GM18499 (cell line): ENCODE data around the gene RNASE12.
A peak's percentile ranks its signal among the peaks of the same experiment; 100 is the strongest.
"Not testable (repeated sequence)": the region's sequence is repeated elsewhere in the genome, so short reads cannot be mapped to it uniquely, and the experiment has no call there.

Source experiments
- ATAC-seq: cut with Tn5 transposase; IDR thresholded peaks from one replicate; pipeline ENCODE4 v1.9.1; 2021; ENCODE audit warnings: moderate number of reproducible peaks; ENCODE audit not compliant: insufficient read depth, unreplicated experiment

RNASE12 gene, protein sequence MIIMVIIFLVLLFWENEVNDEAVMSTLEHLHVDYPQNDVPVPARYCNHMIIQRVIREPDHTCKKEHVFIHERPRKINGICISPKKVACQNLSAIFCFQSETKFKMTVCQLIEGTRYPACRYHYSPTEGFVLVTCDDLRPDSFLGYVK

DNA sequence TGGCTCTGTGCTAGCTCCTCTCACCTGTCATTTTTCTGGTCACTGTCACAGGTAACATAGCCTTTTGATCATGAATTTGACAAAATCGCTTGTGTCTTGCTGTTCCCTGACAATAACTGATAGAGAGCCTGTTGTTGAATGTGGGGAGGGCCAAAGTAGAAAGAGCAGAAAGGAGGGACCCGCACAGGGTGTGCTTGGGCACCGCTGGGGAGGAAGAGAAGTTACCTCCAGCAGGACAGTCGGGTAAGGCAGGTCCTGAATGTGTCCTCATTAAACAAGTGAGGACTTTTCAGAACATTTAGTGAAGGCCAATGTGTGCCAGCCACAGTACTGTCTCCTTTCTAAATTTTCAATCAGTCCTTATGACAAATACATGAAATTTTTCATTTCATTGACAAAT, at the start of gene RNASE12:
TSS of gene RNASE12 (minus strand) at position 142 of the 400 bp plus-strand sequence. CDS start 653 bp downstream, outside the sequence.
- ATAC-seq, result no peak

DNA sequence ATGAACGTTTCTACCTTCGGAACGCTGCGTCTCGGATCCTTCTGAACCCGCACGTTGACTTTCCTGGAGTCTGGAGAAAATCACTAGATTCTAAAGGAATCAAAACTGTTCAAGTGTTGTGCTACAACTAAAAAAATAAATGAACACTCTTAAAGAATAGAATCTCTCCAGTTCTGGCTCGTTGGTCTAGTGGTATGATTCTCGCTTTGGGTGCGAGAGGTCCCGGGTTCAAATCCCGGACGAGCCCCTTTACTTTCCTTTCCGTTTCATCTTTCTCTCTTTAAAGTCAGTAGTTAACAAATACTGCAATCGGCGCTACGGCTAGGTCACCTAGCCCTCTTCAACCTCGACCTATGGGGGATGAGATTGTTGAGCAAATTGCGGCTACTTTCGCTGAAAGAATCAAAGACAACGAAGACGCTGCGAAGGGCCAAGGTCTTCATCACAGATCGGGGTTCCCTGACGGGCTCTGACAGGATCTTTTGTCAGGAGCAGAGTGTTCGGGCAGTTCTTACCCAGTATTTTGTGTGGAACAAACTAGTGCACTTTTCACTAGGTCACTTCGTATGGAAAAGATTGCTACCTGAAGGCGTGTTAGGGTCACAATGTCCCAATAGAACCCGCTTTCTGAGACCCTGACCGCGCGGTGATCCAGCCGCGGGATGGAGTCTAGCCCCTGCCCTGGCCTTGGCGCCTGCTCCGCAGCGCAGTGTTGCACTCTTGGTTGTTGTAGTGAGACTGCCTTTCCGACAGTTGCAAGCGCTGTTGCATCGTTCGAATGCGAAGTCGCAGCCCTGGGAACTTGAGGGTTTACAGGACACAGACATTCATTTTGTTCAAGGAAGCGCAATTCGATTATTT, 41.9 kb upstream of the RNASE12 start:
- ATAC-seq, result peak; percentile 48

DNA sequence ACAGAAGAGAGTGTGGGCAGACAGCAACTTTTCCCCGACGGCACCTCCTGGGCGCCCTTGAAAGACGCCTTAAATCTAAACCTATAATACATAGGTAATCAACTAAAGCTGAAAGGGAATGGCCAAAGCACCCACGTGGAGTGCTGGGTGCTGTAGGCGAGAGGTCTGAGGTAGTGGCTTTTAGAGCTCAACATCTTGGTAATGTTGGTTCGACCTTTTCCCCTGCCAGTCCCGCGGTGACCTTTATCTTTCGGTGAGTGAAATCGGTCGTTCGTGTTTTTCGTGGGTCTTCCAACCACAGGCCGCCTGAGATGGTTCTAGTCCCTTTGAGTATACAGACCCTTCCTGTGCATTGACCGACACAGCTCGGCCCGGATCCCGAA, 41.3 kb upstream of the RNASE12 start:
- no peak for ATAC-seq

DNA sequence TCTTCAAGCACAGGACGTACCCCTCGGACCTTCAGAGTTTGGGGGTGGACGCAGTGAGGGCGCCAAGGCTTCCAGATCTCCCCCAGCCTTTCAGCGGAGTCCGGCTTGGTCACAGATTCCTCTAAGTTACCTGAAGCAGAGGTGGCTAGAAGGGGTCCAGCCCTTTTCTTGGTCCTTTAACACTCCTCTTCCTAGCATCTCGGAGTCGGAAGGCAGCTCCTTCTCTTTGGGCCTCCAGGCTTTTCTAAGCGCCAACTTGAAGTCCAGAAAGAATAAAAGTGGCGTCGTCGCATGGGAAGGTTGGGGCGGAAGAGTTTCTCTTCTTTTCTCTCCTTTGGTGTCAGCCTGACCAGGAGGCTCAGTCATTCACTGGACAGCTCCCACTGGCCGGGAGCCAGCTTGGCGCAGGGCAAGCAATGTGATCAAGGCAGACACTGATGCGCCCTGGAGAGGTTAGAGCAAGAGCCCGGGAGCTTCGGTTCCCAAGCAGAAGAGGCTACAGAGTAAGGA, 40.8 kb upstream of the RNASE12 start:
- ATAC-seq, result no peak

DNA sequence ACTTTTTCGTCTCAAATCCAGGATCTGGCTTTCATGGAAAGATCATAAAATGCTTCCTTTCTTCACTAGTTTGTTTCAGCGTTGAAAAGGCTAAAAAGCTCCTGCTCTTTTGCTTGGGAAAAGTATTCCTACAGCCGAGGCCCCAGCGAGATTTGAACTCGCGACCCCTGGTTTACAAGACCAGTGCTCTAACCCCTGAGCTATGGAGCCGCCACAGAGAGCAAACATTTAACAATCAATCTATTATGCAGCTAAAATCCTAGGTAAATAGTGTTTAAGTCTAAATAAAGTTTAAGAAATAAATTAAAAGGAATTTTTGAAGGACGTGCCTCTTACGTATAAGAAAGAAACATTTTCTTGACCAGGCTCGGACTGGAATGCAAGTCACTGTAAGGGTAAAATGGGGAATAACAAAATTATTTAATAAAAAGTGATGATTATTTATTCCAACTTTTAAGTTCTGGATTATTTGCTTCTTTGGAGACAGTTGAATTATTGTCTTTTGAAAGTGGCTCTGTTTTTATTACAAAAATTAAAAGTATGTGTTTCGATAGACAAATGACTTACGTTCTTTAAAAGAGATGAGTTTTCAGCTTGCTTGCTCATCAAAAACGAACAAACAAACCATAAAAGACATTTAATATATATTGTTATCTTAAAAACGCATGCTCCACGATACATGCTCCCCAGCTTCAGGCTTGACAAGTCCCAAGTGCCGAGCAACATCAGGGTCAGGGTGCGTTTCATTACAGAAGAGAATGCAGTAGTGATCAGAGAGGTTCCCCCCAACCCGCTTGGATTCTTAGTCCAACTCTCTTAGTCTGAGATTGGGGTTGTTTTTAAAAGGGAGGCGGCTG, 40.1 kb upstream of the RNASE12 start:
- ATAC-seq, result no peak

DNA sequence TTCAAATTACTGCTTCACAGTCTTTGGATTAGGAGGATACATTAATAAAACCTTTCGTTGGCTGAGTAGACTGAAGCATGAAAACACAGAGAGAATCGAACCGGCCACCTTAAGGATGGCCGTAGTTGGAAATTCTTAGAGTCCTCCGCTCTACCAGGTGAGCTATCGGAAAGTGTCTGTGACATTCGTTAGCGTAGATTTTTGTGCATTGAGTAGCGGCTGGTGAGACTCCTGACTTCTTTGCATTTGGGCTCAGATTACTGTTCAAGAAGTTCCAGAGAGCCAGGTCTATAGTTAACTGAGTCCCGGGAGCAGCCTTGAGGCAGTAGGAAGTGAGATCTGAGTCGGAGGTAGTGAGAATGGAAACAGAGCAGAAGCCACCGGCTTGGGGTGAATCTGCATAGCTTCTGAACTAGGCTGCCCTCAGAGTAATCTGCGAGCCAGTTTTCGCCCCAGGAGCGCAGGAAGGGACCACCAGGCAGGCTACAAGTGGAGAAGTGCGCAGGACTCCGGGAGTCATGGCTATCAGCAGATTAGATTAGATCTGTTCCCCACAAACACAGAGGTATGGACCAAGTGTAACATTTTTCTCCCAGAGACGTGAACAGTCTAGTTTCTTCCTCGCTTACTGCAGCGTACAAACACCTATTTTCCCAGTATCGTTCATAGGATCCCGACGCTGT, 39.3 kb upstream of the RNASE12 start:
- ATAC-seq, result no peak

DNA sequence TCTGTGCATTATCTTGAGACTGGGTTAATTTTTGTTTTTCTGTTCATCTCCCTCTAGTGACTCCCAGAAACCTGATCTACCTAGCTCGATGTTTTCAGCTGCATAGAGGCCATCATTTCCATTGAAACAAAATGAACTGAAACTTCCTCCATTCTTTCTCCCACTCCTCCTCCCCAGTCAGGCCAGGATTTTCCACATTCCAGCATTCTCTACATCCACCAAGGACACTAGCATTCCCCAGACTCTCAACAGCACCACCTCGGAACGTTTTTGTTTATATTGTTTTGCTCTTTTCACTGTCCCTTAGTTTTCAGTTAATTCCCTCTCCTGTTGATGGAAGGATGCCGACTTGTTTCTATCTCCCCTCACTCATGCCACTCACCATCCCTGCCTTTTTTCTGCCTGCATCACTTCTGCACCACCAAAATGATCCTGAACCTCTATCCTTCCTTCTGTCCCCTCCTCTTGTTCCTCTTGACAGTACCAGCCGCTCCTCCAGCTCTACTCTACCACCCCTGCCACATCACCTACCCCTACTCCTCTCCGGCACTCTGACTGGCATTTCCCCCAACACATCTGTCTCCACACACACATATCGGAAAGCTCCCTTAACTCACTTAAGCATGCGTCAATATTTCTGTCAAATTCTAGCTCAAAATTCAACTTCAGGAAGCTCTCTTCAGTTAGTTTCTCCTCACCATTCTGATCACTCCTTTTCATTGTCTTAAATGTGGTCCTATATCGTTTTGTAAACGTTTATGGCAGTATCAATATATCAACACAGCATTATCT, 37.1 kb upstream of the RNASE12 start:
- no peak for ATAC-seq

DNA sequence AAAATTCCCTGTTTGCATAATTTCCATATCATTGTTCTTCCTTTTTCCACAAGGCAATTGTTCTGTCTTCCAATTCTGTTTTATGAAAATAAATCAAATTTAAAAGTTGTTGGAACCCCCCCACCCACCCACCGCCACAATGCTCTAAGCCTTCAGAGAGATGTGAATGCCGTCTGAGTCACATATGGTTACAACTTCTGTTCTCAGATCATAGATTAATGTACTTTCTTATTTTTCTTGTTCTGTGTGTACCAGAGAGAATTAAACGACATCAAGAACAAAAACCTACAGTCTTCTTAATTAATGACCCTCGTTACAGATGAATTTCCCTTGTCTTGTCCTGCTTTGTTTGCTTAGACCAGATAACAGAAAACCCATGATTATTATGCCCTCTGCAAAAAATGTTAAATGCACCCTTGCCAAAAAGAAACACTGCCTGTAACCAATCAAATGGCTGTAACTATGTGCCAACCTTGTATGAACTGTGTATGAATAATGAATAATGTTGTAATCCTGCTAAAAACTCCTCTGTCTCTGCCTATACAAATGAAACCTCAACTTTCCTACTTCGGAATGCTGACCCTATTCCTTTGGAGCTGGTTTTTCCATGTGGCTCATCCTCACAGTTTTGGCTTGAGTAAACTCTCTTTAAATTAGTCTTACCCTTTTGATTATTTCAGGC, 36.3 kb upstream of the RNASE12 start:
- no peak for ATAC-seq

DNA sequence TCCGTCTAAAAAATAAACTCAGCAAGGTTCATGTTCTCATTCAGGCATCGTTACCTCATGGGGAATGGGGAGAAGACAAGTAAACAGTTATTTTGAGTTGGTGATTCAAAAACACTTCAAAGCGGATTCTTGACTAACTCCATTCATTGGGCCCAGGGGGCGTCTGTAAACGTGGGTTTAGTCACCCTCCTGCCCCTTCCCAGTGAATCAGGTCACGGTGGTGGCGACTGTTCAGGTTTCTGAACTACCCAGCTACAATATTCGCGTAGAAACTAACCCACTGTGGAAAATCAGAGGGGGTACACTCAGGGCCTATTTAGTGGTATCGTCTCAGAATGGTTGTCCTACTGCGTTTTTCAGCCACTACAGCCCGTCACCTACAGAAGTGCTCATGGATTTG, 35.1 kb upstream of the RNASE12 start:
- ATAC-seq, result no peak

DNA sequence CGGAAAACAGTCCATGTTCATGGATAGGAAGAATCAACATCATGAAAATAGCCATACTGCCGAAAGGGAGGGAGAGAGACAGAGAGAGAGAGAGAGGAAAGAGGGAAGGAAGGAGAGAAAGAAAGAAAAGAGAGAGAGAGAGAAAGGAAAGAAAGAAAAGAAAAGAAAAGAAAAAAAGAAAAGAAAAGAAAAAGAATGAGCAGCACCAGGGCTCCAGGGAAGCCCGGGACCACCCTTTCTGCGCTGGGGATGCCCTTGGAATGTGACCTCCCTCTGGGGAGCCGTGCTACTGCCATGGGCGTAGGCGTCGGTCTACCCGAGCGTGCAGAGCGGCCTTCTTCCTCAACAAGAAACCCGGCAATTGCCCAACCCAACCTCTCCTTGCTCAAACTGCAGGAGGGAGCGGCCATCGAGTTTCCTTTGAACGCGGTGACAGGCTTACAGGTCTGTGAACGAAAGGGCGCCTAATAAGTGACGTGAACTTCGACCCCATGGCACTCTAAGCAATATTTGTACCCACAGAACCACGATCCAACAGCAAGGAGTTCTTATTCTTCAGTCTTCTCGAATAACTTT, 33.4 kb upstream of the RNASE12 start:
- ATAC-seq, result no peak

DNA sequence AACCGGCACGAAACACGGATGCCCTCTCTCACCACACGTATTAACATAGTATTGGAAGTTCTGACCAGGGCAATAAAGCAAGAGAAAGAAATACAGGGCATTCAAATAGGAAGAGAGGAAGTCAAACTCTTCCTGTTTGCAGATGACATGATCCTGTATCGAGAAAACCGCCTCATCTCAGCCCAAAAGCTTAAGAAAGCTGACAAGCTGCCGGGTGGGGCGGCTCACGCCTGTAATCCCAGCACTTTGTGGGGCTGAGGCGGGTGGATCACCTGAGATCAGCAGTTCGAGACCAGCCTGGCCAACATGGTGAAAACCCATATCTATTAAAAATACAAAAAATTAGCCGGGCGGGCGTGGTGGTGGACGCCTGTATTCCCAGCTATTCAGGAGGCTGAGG, 32.6 kb upstream of the RNASE12 start:
- no peak for ATAC-seq

DNA sequence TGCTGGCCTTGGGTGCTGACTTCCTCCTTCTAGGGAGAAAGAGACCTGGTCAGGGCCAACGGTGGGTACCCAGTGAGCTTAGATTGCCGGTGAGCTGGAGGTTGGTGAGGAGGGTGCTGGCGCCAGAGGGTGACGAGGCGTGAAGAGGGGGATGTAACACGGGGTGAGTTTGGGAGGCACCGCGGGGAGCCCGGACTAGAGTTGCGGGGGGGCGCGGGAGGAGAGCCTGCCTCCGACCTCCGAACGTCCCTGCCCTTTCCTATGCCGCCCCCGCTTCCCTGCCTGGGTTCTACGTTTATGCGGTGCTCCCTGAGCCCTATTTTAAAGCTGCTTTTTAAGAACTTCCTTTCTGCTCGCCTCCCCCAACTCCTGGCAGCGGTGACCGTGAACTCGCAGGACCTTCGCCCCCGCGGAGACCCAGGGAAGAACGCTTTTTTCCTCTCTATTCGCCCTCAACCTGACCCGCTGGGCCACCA, 31.7 kb upstream of the RNASE12 start:
- no peak for ATAC-seq

DNA sequence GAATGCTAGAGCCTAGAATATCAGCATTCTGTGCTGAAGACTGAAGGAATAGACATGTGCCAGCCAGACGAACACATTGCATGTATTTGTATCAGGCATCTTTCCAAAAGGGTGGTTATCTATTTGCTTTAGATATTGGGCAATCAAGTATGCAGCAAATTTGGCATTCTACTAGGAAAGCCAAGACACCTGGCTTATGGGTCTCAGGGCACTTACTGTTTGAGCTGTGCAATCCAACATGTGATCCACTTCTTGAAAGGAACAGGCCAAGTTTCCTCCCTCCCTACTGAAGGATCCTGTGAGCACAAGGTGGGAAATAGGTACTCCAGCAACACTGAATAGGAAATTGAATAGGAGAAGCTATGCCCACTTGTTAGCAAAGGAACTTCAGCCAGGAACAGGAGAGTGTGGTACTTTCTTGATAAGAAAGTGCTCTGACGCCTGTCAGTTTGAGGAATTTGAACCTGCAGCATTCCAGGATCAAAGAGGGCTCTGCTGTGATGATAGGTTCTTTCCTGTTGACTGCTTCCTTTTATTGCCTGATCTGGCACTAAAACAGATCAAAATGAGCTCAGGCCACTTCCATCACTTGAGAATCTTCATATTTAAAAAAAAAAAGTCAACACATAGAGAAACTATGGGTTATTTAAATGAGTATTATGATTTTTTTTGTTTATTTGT, 29.8 kb upstream of the RNASE12 start:
- ATAC-seq, result no peak

DNA sequence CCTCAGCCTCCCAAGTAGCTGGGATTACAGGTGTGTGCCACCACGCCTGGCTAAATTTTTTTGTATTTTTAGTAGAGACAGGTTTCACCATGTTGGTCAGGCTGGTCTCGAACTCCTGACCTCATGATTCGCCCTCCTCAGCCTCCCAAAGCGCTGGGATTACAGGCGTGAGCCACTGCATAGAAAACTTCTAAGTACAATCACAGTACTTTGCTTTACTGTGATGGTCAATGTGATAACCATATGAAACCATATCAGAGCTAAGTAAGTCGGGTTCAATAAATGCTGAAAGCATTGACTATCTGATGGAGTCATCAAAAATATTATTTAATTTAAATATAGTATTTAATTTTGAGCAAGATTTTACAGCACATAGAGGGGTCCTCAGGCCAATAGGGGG, 28.5 kb upstream of the RNASE12 start:
- ATAC-seq, result not testable (repeated sequence)

DNA sequence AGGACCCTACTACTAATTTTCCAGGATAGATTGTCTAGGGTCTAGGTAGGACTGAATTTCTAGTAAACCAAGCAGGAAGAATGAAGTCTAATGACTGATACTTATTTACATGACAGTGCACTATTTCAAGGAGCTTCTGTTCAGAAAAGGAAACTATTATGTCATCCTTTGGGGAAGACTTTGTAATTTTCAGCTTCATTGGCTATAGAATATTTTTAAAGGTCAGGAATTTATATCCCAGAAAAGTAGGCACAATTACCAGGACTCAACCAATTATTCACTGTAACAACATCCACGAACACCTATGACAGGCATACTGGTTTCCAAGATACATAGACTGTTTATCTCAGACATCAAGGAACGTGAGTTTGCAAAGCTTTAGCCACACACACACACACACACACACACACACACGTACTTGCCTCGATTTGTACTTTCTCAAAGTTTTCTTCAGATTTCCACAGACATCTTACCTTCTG, 27.1 kb upstream of the RNASE12 start:
- no peak for ATAC-seq

DNA sequence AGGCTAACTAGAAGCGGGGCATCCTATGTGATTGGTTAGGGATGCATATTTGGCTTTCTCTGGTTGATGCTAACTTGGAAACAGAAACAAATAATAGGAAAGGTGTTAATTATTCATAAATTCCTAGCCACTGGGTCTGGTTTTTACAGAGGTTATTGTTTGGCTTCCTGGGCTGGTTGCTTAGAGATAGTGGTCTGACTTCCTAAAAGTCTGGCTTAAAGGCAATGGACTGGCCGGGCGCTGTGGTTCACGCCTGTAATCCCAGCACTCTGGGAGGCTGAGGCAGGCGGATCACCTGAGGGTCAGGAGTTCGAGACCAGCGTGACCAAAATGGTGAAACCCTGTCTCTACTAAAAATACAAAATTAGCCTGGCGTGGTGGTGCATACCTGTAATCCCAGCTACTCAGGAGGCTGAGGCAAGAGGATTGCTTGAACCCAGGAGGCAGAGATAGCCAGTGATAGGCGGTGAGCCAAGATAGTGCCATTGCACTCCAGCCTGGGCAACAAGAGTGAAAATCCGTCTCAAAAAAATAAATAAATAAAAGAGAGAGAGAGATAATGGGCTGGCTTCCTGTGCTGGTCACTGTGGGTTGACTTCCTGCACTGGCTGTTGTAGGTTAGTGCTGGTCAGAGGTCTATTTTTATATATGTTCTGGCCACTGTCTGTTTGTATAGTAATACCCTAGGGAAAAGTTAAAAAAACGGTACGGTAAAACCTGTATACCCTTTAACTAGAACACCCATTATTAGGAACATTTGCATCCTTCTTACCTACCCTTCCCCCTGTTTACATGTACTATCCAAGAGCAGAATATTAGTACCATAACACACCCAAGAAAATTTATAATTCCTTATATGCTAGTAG, 26.2 kb upstream of the RNASE12 start:
- peak; percentile 29 for ATAC-seq

DNA sequence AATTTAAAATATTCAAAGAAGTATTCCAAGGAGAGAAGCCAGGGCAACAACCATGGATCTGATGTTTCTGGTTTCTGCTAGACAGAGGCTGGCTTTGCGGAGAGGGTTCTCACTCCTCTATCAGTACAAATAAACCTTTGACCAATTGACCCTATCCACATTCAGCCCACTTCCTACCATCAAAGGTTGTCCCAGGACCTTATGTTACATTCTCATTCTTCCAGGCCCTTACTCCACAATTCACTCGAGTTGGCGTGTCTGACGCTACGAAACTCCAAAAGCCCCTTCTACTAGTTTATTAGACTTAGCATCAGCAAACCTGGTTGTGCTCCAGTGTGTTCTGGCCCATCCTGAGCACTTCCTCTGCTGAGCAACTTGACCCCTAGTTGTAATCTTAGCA, 24.8 kb upstream of the RNASE12 start:
- ATAC-seq, result no peak
